GM18511 (cell line): ENCODE results near the gene CCNC.
"Not testable (repeated sequence)": the region's sequence is repeated elsewhere in the genome, so short reads cannot be mapped to it uniquely, and the experiment has no call there.

Experiments
- ATAC-seq: cut with Tn5 transposase; IDR thresholded peaks from one replicate; pipeline ENCODE4 v1.9.1; 2021; ENCODE audit warnings: mild to moderate bottlenecking, moderate library complexity; ENCODE audit not compliant: unreplicated experiment

Gene CCNC

DNA sequence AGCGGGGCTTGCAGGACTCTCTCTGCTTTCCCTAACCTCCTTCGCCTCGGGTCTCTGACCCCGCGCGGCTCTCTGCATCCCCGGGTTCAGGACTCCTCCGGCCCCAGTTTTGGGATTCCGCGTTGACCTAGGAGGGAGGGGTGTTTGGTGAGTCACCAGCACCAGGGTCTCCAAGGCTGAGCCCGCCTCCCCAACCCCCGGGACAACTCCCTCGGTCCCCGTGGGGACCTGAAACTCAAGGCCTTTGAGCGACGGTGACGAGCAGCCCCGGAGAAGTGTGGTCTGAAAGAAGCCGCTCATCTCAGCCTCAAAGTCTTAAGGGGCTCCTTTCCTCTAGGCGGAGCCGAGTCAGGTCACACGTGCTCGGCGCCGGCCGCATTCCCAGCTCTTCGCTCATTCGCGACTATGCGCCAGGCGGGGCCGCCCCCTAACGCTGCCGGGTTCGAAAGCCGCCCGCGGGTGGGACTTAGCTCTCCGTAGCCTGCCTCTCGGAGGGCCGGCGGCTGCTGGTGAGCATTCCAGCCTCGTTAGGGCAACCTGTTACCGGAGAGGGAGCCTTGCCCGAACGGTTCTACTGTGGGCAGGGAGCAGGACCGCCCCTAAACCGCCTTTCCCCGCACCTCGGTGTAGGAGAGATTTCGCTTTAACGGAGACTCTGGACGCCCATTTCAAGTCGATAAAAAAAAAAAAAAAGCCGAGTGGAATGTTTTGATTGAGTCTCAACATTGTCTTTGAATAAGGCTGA lies 35.1 kb upstream of the CCNC start:
- ATAC-seq, result peak; percentile 53

DNA sequence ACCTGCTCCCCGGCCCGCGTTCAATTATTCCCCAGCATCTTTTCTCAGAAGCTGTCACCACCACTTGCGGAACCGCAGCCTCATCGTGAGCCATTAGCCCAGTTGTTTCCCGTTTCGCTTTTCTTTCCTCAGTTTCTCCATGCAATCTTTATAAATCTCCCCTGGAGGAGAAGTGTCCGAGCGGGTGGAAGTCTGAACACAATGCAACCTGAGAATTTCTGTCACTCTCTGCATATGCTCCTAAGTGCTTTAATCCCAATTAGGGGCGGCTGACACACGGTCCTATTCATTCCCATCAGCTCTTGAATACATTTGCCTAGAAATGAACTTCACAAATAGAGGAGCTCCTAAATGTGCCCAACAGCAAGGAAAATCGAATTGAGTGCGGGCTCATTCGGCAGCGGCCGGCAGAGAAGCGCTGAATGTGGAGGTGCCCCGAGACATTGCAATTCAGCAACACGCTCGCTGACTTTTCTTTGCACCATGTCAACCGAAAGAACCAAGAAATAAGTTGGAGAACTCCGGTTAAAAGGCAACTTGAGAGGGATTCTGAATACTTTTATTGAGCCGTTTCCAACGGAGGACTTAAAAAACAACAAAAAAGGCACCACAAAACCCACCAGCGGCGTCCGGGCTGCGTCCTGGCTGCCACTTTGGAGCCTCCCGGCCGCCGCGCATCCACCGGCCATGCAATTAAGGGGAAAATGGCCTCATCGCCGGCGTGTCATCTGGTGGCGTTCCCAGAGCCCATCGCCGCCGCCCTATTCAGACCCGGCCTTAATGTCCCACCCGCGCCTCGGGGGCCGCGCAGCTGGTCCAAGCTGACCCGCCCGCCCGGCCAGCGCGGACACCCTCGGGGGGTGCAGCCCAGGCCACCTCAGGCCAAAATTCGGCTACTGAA lies 34.3 kb upstream of the CCNC start:
- ATAC-seq, result peak; percentile 30

DNA sequence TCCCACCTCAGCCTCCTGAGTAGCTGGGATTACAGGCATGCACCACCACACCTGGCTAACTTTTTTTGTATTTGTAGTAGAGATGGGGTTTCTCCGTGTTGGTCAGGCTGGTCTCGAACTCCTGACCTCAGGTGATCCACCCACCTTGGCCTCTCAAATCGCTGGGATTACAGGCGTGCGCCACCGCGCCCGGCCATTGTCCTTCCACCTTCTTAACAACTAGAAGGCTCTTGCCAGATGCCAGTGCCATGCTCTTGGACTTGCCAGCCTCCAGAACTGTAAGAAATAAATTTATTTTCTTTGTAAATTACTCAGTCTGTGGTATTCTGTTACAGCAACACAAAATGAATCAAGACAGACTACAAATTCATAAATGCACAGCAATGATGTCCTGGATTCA lies 26.2 kb upstream of the CCNC start:
- ATAC-seq, result not testable (repeated sequence)

DNA sequence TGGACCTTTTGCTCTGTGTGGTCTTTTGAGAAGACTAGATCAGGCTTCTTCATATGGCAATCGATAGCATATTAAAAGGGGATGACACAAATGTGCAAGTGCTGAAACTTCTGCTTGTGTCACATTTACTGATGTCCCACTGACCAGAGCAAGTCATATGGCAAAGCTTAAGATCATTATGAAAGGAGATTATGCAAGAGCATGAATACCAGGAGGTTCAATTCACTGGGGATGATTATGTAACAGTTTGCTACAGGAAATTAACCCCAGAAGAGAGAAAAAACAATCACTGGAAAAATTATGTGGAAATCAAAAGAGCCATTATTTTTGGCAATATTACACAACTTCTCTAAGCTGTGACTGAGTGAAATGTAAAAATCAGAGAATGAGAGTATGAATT lies 24.4 kb upstream of the CCNC start:
- no peak for ATAC-seq

DNA sequence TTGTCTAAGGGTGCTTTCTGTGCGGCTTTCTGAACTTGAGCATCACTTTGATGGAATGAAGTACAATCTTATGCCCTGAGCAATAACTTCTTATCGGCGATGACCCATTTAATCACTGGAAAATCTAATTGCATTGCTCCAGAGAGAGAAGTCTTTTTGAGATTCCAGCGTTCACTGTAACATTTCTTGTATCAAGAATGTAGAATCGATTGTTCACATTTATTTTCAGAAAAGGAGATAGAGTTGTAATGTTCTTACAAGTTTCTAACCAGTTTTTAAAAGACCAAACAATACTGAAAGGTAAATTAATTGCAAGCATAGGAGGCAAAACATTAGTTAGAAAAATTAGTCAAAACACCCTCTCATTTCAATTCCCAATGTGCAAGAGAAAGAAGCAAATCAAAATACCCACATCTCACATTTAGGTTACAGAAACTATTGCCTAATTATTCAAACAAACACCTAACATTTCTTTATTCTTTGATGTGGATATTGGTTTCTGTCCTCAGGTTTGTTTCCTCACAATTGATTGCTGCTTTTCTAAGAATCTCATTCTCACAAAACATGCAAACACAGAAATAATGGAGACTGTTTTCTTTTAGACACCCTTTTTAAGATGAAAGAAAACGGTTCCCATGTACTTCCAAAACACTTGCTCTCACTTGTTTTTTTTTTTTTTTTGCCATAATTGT lies 23.4 kb upstream of the CCNC start:
- no peak for ATAC-seq

DNA sequence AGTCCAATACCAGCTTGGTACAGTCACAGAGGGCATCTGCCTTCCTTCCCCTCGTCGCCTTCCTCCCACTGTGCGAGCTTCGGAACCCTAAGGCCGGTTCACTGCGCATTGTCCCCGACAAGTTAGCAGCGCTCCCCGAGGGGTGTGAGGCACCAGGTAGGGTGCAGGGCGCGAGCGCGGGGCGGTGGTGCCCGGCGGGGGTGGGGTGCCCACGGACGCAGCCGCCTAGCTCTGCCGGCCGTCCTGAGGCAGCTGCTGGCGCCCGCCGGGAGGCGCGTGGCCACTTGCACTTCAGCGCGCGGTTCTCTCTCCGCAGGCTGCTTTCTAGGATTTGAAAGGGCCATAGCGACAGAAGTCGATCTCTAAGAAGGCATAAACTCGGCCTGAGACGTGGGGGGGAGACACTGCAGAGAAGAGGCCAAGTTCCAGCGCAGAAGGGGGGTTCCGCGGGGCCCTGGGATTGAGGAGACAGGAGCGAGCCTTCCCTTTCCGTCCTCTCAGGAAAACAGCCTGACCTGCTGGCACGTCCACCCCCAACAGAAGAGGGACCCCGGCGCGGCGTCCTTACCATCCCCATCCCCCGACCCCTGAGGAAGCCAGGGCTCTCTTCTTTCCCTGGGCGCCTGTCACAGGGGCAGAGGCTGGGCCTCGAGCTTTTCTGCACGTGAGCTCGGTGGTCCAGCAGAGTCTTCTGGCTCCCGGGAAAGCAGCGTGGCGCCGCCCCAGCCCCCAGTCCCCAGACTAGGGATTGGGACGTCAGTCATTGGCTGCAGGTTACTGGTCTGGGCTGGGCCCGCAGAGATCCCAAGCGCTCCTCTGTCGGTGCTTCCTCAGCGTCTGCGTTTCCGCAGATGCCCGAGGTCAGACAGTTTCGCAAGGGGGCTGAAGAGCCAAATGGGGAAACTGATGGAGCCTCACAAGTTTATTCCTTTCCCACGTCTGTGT lies 22.5 kb upstream of the CCNC start:
- no peak for ATAC-seq

DNA sequence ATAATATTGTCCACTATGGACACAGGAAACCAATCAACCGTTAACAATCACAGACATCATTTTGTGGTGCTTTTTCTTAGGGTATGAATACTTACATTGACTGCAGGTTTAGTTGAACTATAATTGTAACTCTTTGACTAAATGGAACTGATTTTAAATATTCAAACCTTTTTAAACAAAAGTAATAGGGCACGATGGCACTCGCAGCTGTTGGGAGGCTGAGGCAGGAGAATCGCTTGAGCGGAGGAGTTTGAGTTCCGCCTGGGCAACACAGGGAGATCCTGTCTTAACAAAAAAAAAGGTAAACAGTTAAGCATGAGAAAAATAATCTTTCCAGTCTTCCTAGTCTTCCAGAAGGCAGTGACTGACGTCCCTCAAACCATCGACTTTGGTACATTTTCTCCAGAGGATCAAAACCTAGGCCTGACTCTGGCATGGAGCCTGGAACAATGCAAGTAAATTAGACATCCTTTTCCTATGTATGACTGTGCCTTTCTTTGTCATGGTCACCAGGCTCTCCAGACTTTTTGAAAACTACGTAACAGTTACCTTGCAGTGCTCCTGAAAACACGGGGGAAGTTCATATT lies 21.5 kb upstream of the CCNC start:
- no peak for ATAC-seq

DNA sequence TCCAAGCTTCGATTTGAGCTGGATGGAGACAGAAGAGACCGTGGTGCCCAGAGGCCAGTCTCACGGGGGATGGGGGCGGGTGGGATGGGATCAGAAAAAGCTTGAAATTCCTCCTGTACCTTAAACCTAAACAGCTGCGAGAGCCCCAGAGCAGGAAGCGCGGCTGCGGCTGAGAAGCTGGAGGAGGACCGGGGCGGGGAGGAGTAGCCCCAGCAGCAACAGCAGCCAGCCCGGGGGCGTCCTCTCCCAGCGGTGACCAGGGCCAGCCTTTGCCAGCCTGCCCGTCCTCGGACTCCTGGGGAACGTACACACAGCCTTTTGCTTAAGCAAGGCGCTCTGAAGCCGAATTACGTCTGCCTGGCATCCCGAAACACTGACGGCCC lies 20.8 kb upstream of the CCNC start:
- ATAC-seq, result peak; percentile 35

DNA sequence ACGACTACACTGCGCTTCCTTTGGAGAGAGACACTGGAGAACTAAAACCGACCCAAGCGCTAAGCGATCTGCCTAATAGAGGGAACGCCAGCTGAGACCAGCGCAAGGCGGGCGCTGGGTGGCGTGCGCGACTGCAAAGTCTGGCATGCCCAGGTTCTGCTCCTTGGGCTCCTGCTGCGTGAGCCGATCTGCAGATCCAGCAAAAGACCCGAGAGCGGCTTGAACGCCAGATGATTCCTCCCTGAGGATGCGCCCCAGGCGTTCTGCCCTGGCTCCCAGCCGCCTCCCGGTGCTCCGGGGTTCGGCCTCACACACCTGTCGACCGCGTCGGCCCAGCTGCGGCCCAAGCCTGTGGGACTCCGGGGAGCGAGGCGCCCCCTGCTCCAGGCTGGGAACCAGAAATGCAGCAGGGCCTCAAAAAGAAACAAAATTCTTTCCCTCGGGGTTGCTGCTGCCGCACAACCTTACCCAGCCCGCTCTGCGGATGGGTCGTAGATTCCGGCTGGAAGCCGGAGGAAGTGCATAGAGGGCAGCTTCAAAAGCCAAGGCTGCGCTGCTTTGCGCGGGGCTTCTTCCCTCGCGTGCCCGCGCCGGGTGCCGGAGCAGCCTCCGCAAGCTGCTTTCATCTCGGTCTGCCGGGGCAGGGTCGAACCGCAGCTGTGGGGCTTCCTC lies 20.3 kb upstream of the CCNC start:
- peak; percentile 95 for ATAC-seq

DNA sequence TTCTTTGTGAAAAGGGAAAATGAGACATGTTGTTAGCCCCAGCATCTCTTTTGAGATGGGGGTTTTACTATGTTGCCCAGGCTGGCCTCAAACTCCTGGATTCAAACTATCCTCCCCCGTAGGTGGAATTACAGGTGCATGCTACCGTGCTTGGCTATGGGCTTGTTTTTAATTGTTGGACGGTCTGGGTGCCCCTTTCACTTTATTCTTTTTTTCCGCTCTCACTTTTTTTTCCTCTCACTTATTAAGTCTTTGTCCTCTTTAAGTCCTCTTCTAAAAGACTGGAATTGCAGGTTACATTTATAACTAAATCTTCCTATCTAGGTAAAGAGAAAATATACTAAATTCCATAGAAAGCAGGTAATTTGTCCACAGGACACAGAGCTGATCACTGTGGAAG lies 19.3 kb upstream of the CCNC start:
- no peak for ATAC-seq

DNA sequence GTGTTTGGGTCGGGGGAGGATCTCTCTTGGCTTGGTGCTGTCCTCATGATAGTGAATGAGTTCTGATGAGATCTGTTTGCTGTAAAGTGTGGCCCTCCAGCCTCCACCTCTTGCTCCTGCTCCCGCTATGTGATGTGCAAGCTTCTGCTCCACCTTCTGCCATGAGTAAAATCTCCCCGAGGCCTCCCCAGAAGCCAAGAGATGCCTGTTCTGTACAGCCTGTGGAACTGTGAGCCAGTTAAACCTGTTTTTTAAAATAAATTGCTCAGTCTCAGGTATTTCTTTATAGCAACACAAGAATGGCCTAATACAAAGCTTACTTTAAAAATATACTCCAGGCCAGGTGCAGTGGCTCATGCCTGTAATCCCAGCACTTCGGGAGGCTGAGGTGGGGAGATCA lies 11.3 kb upstream of the CCNC start:
- no peak for ATAC-seq

DNA sequence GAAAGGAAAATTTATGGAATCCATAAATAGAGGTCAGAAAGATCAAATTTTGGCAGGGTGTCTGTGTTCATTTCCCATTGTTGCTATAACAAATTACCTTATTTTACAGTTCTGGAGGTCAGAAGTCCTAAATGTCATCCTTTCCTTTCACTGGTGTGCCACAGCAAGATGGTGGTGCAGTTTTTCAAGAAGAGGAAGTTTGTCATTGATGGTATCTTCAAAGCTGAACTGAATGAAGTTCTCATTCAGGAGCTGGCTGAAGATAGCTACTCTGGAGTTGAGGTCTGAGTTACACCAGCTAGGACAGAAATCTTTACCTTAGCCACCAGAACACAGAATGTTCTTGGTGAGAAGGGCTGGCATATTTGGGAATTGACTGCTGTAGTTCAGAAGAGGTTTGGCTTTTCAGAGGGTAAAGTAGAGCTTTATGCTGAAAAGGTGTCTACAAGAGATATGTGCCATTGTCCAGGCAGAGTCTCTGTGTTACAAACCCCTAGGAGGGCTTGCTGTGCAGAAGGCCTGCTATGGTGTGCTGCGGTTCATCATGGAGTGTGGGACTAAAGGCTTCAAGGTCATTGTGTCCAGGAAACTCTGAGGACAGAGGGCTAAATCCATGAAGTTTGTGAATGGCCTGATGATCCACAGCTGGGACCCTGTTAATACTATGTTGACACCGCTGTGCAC lies 7.2 kb upstream of the CCNC start:
- ATAC-seq, result no peak

DNA sequence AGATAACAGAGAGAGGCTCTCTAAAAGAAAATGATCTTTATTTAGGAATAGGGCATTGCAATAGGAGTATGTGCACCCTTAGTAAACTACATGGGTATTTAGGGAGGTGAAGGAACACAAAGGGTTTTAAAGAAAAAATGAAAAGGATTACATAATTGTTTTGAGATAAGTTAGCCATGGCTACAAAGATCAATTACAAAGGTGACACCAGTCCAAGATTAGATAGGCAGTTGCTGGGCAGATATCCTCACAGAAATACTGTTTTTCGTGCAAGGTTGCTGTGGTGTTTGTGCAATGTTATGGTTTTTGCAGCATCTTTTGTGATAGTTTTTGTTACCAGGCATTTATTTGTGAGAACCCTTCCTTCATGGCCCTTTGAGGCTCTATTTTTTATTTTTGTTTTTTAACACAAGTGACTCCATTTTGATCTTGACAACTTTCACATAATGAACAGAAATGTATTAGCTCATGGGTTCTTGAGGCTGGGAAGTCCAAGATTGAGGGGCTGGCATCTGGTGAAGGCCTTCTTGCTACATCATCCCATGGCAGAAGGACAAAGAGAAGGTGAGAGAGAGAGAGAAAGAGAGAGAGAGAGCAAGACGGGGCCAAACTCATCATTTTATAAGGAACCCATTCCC lies 5.6 kb upstream of the CCNC start:
- no peak for ATAC-seq

DNA sequence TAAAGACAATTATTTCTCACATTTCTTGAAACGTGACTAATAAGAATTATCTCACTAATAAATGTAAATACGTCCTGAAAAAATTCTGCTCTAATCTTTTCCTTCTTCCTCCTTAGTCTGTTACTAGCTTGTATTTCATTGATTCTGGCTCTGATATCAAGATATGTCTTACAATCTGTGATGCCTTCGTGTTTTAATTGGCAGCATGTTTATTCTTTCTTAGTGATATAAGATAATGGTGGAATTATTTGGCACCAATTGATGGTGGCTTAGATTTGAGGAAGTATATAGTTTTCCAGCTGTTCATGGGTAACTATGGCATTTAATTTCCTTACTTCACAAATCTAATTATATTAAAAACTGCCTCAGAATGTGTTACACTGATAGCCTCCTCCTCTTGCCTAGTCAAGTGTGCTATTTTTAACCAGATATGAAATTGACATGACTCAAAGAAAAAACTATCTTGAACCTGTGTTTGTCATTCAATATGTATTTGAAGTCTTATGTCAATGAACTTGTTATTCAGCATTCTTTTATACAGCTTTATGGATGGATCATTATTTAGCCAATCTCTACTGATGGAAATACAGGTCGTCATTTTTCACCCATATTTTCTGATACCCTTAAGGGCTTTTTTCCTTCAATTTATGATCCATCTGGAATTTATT lies 5.3 kb downstream of the CCNC start:
- no peak for ATAC-seq

DNA sequence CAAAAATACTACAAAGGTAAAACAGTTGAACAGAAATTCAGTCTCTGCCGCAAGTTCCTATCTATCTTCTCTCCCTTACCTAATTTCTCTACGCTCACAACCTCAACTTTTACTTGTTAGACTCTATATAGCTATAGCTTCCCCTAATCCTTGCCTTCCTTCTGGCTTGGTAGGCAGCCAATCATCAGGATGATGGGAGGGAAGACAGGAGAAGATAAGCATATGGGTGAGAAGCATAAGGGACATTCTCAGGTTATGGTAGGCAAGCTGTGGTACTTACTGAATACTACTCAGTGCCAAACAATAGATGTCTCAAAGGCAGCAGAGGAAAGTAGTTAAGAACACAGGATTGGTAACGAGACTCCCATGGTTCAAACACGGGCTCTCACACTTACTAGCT lies 7.8 kb downstream of the CCNC start:
- ATAC-seq, result no peak

DNA sequence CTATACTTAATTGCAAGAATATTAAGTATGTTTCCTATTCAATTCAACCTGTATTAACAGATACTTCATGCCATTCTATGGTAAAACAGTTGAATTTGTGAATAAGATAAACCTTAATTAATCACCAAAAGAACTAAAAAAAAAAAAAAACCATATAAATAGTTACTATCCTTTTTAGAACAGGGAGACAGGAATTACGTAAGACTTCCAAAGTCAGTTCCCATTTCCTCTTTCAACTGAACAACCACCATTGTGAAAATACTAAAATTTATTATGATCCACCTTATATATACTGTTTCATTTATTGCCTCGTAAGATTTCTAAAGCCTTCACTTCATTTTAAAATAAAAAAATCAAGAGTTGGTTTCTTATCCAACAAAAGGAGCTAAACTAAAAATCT lies 9.4 kb downstream of the CCNC start:
- ATAC-seq, result no peak

DNA sequence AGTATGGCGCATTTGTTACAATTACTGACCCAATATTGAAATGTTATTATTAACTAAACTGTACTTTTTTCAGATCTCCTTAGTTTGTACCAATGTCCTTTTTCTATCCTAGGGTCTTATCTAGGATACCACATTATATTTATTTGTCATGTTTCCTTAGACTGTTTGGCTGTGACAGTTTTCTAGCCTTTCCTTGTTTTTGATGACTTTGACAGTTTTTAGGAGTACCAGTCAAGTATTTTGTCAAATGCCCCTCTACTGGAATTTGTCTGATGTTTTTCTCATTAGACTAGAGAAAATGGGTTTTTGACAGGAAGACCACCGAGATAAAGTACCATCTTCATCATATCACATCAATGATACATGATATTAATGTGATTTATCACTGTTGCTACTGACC lies 14.6 kb downstream of the CCNC start:
- ATAC-seq, result no peak
